ENCODE results near the gene GPC3. TPM values are rescaled to one million over a fixed set of nuclear protein-coding genes. Genes with fewer than 3 reads are reported as not detected.
A peak's percentile ranks its signal among the peaks of the same experiment; 100 is the strongest.

GPC3 gene
- total RNA-seq, 1 experiment from 2014 or later = not detected

GRCh38 chrX:133838761-133839676, 146.4 kb downstream of the GPC3 start:
- in situ Hi-C loops (cut with HindIII; ENCODE audit: low pct_unique_long_range_greater_than_20kb, low sequenced_read_pairs) = no loop called here
- DNase-seq (ENCODE audit: low read depth) = peak; percentile 6

GRCh38 chrX:133837091-133837490, 148.3 kb downstream of the GPC3 start:
- in situ Hi-C loops (cut with HindIII; ENCODE audit: low pct_unique_long_range_greater_than_20kb, low sequenced_read_pairs) = no loop called here
- DNase-seq (ENCODE audit: low read depth) = no peak

GRCh38 chrX:133836561-133836960, 148.8 kb downstream of the GPC3 start:
- no peak for DNase-seq (ENCODE audit: low read depth)
- in situ Hi-C loops (cut with HindIII; ENCODE audit: low pct_unique_long_range_greater_than_20kb, low sequenced_read_pairs) = no loop called here

- in situ Hi-C loops (cut with HindIII; ENCODE audit: low pct_unique_long_range_greater_than_20kb, low sequenced_read_pairs) = no loop called here
- DNase-seq (ENCODE audit: low read depth) = no peak
These were observed 150.6 kb downstream of the GPC3 start for GRCh38 chrX:133834771-133835170.

- DNase-seq (ENCODE audit: low read depth) = no peak
- in situ Hi-C loops (cut with HindIII; ENCODE audit: low pct_unique_long_range_greater_than_20kb, low sequenced_read_pairs) = no loop called here
These were observed 165.8 kb downstream of the GPC3 start for GRCh38 chrX:133819546-133819945.

GRCh38 chrX:133818019-133818418, 167.4 kb downstream of the GPC3 start:
- DNase-seq (ENCODE audit: low read depth) = no peak
- in situ Hi-C loops (cut with HindIII; ENCODE audit: low pct_unique_long_range_greater_than_20kb, low sequenced_read_pairs) = no loop called here

GRCh38 chrX:133815496-133815895, 169.9 kb downstream of the GPC3 start:
- no peak for DNase-seq (ENCODE audit: low read depth)

GRCh38 chrX:133813971-133814370, 171.4 kb downstream of the GPC3 start:
- no peak for DNase-seq (ENCODE audit: low read depth)
- in situ Hi-C loops (cut with HindIII; ENCODE audit: low pct_unique_long_range_greater_than_20kb, low sequenced_read_pairs) = no loop called here

More at GRCh38 chrX:133815496-133815895, 169.9 kb downstream of the GPC3 start:
- in situ Hi-C loops (cut with HindIII; ENCODE audit: low pct_unique_long_range_greater_than_20kb, low sequenced_read_pairs) = no loop called here

- DNase-seq (ENCODE audit: low read depth) = no peak
- in situ Hi-C loops (cut with HindIII; ENCODE audit: low pct_unique_long_range_greater_than_20kb, low sequenced_read_pairs) = no loop called here
These were observed 173.0 kb downstream of the GPC3 start for GRCh38 chrX:133812402-133812801.

- in situ Hi-C loops (cut with HindIII; ENCODE audit: low pct_unique_long_range_greater_than_20kb, low sequenced_read_pairs) = no loop called here
- DNase-seq (ENCODE audit: low read depth) = no peak
These were observed 174.5 kb downstream of the GPC3 start for GRCh38 chrX:133810925-133811324.

GRCh38 chrX:133804072-133804471, 181.3 kb downstream of the GPC3 start:
- no peak for DNase-seq (ENCODE audit: low read depth)
- in situ Hi-C loops (cut with HindIII; ENCODE audit: low pct_unique_long_range_greater_than_20kb, low sequenced_read_pairs) = no loop called here

GRCh38 chrX:133796282-133796681, 189.1 kb downstream of the GPC3 start:
- in situ Hi-C loops (cut with HindIII; ENCODE audit: low pct_unique_long_range_greater_than_20kb, low sequenced_read_pairs) = no loop called here
- no peak for DNase-seq (ENCODE audit: low read depth)

- DNase-seq (ENCODE audit: low read depth) = no peak
These were observed 191.3 kb downstream of the GPC3 start for GRCh38 chrX:133794126-133794525.

GRCh38 chrX:133793626-133794025, 191.8 kb downstream of the GPC3 start:
- in situ Hi-C loops (cut with HindIII; ENCODE audit: low pct_unique_long_range_greater_than_20kb, low sequenced_read_pairs) = no loop called here
- DNase-seq (ENCODE audit: low read depth) = no peak

More at GRCh38 chrX:133794126-133794525, 191.3 kb downstream of the GPC3 start:
- in situ Hi-C loops (cut with HindIII; ENCODE audit: low pct_unique_long_range_greater_than_20kb, low sequenced_read_pairs) = no loop called here

- in situ Hi-C loops (cut with HindIII; ENCODE audit: low pct_unique_long_range_greater_than_20kb, low sequenced_read_pairs) = no loop called here
- peak; percentile 61 for DNase-seq (ENCODE audit: low read depth)
These were observed 193.0 kb downstream of the GPC3 start for GRCh38 chrX:133792198-133792953.

- no peak for DNase-seq (ENCODE audit: low read depth)
- in situ Hi-C loops (cut with HindIII; ENCODE audit: low pct_unique_long_range_greater_than_20kb, low sequenced_read_pairs) = no loop called here
These were observed 195.6 kb downstream of the GPC3 start for GRCh38 chrX:133789829-133790228.

- in situ Hi-C loops (cut with HindIII; ENCODE audit: low pct_unique_long_range_greater_than_20kb, low sequenced_read_pairs) = no loop called here
- DNase-seq (ENCODE audit: low read depth) = no peak
These were observed 199.0 kb downstream of the GPC3 start for GRCh38 chrX:133786382-133786781.

GRCh38 chrX:133783274-133783673, 202.1 kb downstream of the GPC3 start:
- no peak for DNase-seq (ENCODE audit: low read depth)
- in situ Hi-C loops (cut with HindIII; ENCODE audit: low pct_unique_long_range_greater_than_20kb, low sequenced_read_pairs) = no loop called here

- in situ Hi-C loops (cut with HindIII; ENCODE audit: low pct_unique_long_range_greater_than_20kb, low sequenced_read_pairs) = no loop called here
- DNase-seq (ENCODE audit: low read depth) = no peak
These were observed 204.2 kb downstream of the GPC3 start for GRCh38 chrX:133781174-133781573.

Data from Caki2 (cell line).